ENCODE data around the gene CPB2. TPM values are rescaled to one million over a fixed set of nuclear protein-coding genes. Genes with fewer than 3 reads are reported as not detected.

CPB2 gene
- total RNA-seq, 2 experiments from 2014 or later: not detected

DNA sequence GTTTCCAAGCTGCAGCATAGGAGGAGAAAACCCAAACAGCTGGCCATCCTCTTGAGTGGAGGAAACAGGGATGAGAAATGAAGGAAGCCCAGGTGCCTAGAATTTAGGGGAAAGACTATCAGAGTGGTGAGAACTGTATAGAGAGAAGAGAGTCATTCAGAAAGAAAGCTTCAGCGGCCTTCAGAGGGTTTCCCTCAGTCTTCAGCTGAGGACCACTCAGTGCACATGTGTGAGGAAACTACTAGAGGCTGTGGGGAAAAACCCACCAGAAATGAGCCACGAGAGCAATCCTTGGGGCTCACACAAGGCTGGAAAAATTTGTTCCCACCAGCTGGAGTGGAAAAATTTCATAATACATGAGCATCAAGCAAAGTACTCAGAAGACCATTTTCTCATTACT, 35.2 kb upstream of the CPB2 start:
- H3K9me3 Mint-ChIP-seq (ENCODE audit: insufficient read depth): no peaks in the 10 kb centered on the region
- ATAC-seq (no peak), DNase-seq (no peak)
- H3K36me3 Mint-ChIP-seq (ENCODE audit: low read depth): peaks cover 84% of the 10 kb centered on the region
- POLR2A ChIA-PET: interaction anchor here (1.1 kb wide), 1 partner anchor 11 kb away, joined by 3 read pairs; no protein-coding TSS in a partner anchor
- H3K27ac Mint-ChIP-seq: no peak overlapping the region
- no peak overlapping the region for H3K4me3 Mint-ChIP-seq
- CTCF ChIA-PET: interaction anchor here (1.2 to 3.1 kb wide), 6 partner anchors 8 to 181 kb away, joined by 3 to 12 read pairs (median 10); no protein-coding TSS in a partner anchor
- peaks cover 19% of the 10 kb centered on the region for H3K4me1 Mint-ChIP-seq (ENCODE audit: low read depth)
- no peaks in the 10 kb centered on the region for H3K27me3 Mint-ChIP-seq (ENCODE audit: low read depth)

DNA sequence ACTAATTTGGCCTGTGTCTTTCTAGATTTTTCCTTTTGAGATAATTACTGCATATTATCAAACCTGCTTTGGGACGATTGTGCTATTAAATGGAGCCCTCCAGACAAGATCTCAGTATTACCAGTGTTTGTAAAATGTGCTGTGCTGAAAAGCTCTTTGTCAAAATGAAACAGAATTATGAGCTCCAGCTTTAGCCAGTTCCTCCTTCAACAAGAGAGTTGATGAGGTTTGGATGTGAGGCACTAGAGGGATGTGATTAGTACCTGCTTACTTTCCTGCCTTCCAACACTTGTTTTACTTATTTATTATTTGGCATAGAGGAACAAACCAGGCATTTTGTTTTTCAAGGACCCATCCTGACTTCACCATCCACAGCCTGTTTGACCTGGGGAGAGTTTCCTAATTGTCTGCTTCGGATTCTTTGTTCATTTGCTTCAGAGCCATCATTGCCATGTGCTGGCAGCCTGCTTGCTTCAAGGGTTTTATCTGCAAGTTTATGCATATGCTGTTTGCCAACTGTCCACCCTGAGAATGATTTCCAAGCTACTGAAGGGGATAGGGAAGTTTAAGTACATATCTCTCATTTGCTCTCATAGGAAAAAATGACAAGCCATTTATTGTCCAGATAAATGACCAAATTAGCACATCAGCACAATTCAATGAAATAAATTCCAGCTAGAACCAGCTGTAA, 32.9 kb upstream of the CPB2 start:
- peaks cover 21% of the 10 kb centered on the region for H3K4me1 Mint-ChIP-seq (ENCODE audit: low read depth)
- ChIA-PET POLR2A (interaction anchor here (0.6 kb wide), 1 partner anchor 380 kb away, joined by 3 read pairs; no protein-coding TSS in a partner anchor), CTCF (interaction anchor here (1.7 to 3.1 kb wide), 2 partner anchors 11 to 12 kb away, joined by 8 to 12 read pairs; no protein-coding TSS in a partner anchor)
- ATAC-seq (no peak), DNase-seq (no peak)
- no peaks in the 10 kb centered on the region for H3K27me3 Mint-ChIP-seq (ENCODE audit: low read depth)
- H3K27ac Mint-ChIP-seq: peak overlapping the region; percentile 57
- no peak overlapping the region for H3K4me3 Mint-ChIP-seq
- no peaks in the 10 kb centered on the region for H3K9me3 Mint-ChIP-seq (ENCODE audit: insufficient read depth)
- H3K36me3 Mint-ChIP-seq (ENCODE audit: low read depth): peaks cover 85% of the 10 kb centered on the region

DNA sequence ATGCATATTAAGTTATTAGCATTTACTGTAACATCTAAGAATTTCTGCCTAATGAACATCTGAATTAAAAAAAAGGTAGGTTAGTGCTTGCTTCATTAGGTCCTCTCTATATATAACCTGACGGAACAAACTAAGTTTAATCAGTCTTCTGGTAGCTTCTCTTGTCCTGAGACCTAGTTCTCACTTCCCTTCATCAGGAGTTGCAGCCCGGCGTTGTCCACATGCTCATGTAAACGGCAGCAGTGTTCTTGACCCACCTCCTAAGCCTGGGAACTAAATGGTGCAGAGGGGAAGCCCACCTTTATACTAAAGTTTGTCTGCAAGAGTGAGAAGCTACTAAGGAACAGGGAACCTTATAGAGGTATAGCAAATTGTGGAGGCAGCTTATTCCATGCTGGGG, 31.9 kb upstream of the CPB2 start:
- ATAC-seq (no peak), DNase-seq (no peak)
- Mint-ChIP-seq H3K27me3 (ENCODE audit: low read depth) (no peaks in the 10 kb centered on the region), H3K9me3 (ENCODE audit: insufficient read depth) (no peaks in the 10 kb centered on the region), H3K36me3 (ENCODE audit: low read depth) (peaks cover 84% of the 10 kb centered on the region), H3K27ac (peak overlapping the region; percentile 55), H3K4me3 (no peak overlapping the region), H3K4me1 (ENCODE audit: low read depth) (peaks cover 27% of the 10 kb centered on the region)
- ChIA-PET CTCF (interaction anchor here (0.9 to 1.6 kb wide), 2 partner anchors 11 to 185 kb away, joined by 4 read pairs; no protein-coding TSS in a partner anchor), POLR2A (interaction anchor here (0.8 kb wide), 1 partner anchor 10 kb away, joined by 3 read pairs; no protein-coding TSS in a partner anchor)

DNA sequence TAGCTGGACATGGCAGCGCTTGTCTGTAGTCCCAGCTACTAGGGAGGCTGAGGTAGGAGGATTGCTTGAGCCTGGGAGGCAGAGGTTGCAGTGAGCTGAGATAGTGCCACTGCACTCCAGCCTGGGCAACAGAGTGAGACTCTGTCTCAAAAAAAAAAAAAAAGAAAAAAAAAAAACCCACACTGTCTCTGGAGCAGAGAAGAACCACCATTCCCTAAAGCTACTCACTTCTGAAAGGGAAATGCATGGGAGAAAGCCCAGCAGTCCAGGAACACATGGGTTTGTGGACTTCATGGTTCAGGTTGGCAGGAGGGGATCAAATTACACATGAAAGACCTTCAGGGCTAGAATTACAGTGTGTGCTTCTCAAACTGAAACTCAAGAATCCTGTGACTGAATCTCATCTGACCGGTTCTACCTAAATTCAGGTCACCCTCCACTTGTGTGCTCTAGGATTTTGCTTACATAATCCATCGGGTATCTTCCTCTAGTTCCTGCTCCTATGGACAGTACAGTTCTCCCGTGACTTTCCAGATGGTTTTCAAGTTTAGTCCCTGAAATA, 30.2 kb upstream of the CPB2 start:
- ChIA-PET POLR2A (interaction anchor here (0.6 to 0.9 kb wide), 3 partner anchors 8 to 155 kb away, joined by 3 to 5 read pairs (median 3); no protein-coding TSS in a partner anchor), CTCF (interaction anchor here (1.0 to 1.3 kb wide), 2 partner anchors 9 to 17 kb away, joined by 3 to 11 read pairs; no protein-coding TSS in a partner anchor)
- Mint-ChIP-seq H3K4me1 (ENCODE audit: low read depth) (peaks cover 26% of the 10 kb centered on the region), H3K27ac (peak overlapping the region; percentile 70), H3K4me3 (no peak overlapping the region), H3K36me3 (ENCODE audit: low read depth) (peaks cover 87% of the 10 kb centered on the region), H3K27me3 (ENCODE audit: low read depth) (no peaks in the 10 kb centered on the region), H3K9me3 (ENCODE audit: insufficient read depth) (no peaks in the 10 kb centered on the region)
- DNase-seq: no peak
- ATAC-seq: no peak

DNA sequence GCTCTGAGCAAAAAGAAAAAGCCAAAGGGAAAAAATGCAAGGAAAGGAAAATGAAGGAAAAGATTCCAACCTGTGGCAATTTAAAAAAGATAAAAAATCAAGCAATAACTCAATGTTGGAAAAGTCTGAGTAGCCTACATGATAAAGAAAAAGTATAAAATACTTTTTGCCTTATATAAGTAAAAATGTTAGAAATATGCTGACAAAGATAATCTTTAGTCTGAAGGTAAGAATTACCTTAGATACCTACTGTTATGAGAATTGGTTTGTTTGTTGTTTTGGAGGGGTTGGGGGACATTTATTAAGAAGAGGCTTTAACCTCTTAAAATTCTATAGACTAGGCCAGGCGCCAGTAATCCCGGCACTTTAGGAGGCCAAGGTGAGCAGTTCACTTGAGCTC, 29.7 kb upstream of the CPB2 start:
- ChIA-PET POLR2A (interaction anchor here (0.6 to 0.9 kb wide), 2 partner anchors 7 to 8 kb away, joined by 3 read pairs; no protein-coding TSS in a partner anchor), CTCF (interaction anchor here (1.0 kb wide), 2 partner anchors 8 to 81 kb away, joined by 3 to 11 read pairs; no protein-coding TSS in a partner anchor)
- no peak overlapping the region for H3K27ac Mint-ChIP-seq
- H3K36me3 Mint-ChIP-seq (ENCODE audit: low read depth): peaks cover 88% of the 10 kb centered on the region
- no peaks in the 10 kb centered on the region for H3K9me3 Mint-ChIP-seq (ENCODE audit: insufficient read depth)
- no peaks in the 10 kb centered on the region for H3K27me3 Mint-ChIP-seq (ENCODE audit: low read depth)
- ATAC-seq: no peak
- DNase-seq: no peak
- H3K4me1 Mint-ChIP-seq (ENCODE audit: low read depth): peaks cover 24% of the 10 kb centered on the region
- no peak overlapping the region for H3K4me3 Mint-ChIP-seq

DNA sequence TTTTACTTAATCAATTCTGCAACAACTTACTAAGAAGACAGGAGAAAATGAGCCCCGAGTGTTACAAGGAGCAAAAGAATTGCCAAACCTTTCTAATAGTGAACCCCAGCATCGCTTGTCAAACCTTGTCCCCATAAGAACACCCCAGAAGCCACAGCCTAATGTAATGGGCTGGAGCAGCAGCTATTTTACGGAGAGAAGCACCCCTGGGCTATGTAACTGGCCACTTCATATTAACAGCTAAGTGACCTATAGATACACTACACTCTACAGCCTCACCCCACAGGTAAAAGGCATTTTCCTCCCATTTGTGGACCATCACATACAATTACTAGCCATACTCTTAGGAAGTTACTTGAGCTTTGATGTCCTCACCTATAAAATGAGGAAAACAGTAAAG, 27.3 kb upstream of the CPB2 start:
- H3K9me3 Mint-ChIP-seq (ENCODE audit: insufficient read depth): no peaks in the 10 kb centered on the region

DNA sequence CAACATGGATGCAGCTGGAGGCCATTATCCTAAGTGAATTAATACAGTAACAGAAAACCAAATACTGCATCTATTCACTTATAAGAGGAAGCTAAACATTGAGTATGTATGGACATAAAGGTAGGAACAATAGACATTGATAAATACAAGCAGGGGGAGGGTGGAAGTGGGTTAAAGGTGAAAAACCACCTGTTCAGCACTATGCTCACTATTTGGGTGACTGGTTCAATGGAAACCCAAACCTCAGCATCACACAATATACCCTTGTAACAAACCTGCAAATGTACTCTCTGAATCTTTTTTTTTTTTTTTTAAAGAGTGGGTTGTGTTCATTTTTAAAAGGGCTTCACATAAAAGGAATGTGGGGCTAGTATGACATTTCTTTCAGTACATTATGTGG, 26.9 kb upstream of the CPB2 start:
- no peaks in the 10 kb centered on the region for H3K9me3 Mint-ChIP-seq (ENCODE audit: insufficient read depth)
- no peak overlapping the region for H3K4me3 Mint-ChIP-seq
- ChIA-PET POLR2A (no interaction called here), CTCF (interaction anchor here (0.9 to 1.8 kb wide), 5 partner anchors 9 to 28 kb away, joined by 3 to 9 read pairs (median 4); no protein-coding TSS in a partner anchor)
- ATAC-seq (no peak), DNase-seq (no peak)
- no peak overlapping the region for H3K27ac Mint-ChIP-seq
- peaks cover 84% of the 10 kb centered on the region for H3K36me3 Mint-ChIP-seq (ENCODE audit: low read depth)
- no peaks in the 10 kb centered on the region for H3K27me3 Mint-ChIP-seq (ENCODE audit: low read depth)
- peaks cover 26% of the 10 kb centered on the region for H3K4me1 Mint-ChIP-seq (ENCODE audit: low read depth)

More for the DNA sequence above, 27.3 kb upstream of the CPB2 start:
- Mint-ChIP-seq H3K27me3 (ENCODE audit: low read depth) (no peaks in the 10 kb centered on the region), H3K36me3 (ENCODE audit: low read depth) (peaks cover 84% of the 10 kb centered on the region), H3K4me3 (no peak overlapping the region), H3K27ac (no peak overlapping the region), H3K4me1 (ENCODE audit: low read depth) (peaks cover 26% of the 10 kb centered on the region)
- no peak for DNase-seq
- ChIA-PET POLR2A (no interaction called here), CTCF (interaction anchor here (0.9 to 1.8 kb wide), 6 partner anchors 9 to 189 kb away, joined by 3 to 9 read pairs (median 4); no protein-coding TSS in a partner anchor)
- no peak for ATAC-seq

DNA sequence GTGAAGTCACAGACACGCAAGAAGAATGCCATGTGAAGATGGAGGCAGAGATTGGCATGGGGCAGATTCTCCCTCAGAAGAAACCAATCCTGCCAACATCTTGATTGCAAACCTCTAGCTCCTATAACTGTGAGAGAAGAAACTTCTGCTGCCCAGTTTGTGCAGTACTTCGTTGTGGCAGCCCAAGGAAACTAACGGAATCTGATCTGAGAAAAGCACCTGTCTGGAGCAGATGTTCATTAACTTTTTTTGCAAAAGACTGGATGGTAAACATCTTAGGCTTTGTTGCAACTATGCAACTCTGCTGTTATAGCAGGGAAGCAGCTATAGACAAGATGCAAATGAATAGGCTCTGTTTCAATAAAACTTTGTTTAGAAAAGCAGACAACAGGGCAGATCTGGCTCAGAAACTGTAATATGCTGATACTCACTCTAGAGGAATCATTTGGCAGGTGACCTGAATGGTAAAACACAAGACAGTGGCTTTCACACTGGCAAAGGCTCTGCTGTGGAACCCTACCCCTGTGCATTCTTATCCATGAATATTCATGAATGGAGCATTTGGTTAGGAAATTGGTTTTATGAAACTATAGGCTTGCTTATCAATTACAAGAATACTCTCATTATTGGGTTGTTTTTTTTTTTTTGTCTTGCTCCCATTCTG, 25.3 kb upstream of the CPB2 start:
- ChIA-PET POLR2A (no interaction called here), CTCF (no interaction called here)
- H3K9me3 Mint-ChIP-seq (ENCODE audit: insufficient read depth): no peaks in the 10 kb centered on the region
- DNase-seq: no peak
- no peaks in the 10 kb centered on the region for H3K27me3 Mint-ChIP-seq (ENCODE audit: low read depth)
- H3K4me3 Mint-ChIP-seq: no peak overlapping the region
- peaks cover 37% of the 10 kb centered on the region for H3K4me1 Mint-ChIP-seq (ENCODE audit: low read depth)
- ATAC-seq: no peak
- H3K36me3 Mint-ChIP-seq (ENCODE audit: low read depth): peaks cover 84% of the 10 kb centered on the region
- H3K27ac Mint-ChIP-seq: no peak overlapping the region

DNA sequence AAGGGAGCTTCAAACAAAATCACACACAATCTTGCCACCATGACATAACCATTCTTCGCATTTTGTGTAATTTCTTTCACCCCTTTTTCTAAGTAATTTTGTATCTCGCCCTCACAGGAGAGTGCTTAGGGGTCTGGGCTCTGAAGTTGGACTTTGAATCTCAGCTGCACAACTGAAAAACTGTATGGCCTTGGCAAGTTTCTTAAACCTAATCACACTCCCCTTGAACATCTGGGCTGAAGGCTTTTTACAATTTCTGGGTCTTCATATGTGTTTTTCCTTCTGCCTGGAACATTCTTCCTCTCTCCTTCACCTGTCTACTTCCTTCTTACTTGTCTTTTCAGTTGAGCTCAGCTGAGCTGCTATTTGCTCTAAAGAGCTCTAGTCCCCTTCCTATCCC, 24.3 kb upstream of the CPB2 start:
- Mint-ChIP-seq H3K4me3 (no peak overlapping the region), H3K4me1 (ENCODE audit: low read depth) (peaks cover 45% of the 10 kb centered on the region), H3K36me3 (ENCODE audit: low read depth) (peaks cover 80% of the 10 kb centered on the region), H3K9me3 (ENCODE audit: insufficient read depth) (no peaks in the 10 kb centered on the region), H3K27ac (peak overlapping the region; percentile 16), H3K27me3 (ENCODE audit: low read depth) (no peaks in the 10 kb centered on the region)
- ATAC-seq (no peak), DNase-seq (no peak)
- POLR2A ChIA-PET: interaction anchor here (0.8 kb wide), 1 partner anchor 11 kb away, joined by 3 read pairs; no protein-coding TSS in a partner anchor
- CTCF ChIA-PET: interaction anchor here (0.9 to 4.0 kb wide), 4 partner anchors 14 to 192 kb away, joined by 3 to 32 read pairs (median 4); no protein-coding TSS in a partner anchor

DNA sequence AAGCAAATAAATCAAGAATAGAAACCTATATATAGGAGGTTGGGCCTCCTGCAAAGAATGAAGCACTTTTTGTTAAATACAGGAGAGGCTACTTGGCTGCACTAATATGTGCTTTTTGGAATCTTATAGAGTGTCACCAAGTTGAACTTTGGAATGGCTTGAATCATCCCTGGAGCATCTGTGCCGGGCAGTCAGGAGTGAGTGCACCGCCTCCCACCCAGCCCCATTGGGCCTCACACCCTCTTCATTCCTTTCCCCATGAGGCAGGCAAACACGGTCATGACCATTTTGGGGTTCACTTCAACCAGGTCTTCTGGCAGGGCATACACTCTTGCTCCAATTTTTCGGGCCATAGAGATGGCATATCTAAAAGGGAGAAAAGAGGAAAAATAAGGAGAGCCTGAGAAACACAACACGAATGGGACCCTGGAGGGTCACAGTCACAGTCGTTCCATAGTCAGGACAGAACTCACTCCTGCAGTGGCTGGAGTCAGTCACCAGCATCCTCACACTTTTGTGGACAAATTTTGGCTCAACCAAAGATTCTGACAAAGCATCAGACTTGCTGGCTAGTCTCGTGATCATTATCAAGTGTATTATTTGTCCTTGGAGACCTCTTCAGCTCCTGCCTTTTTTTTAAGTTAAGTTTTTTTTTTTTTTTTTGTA, 22.7 kb upstream of the CPB2 start:
- Mint-ChIP-seq H3K36me3 (ENCODE audit: low read depth) (peaks cover 66% of the 10 kb centered on the region), H3K27me3 (ENCODE audit: low read depth) (no peaks in the 10 kb centered on the region), H3K4me1 (ENCODE audit: low read depth) (peaks cover 41% of the 10 kb centered on the region), H3K4me3 (no peak overlapping the region), H3K27ac (peak overlapping the region; percentile 2), H3K9me3 (ENCODE audit: insufficient read depth) (no peaks in the 10 kb centered on the region)
- DNase-seq: no peak
- POLR2A ChIA-PET: interaction anchor here (0.7 to 1.3 kb wide), 3 partner anchors 7 to 75 kb away, joined by 3 read pairs; partner anchors contain the start of gene ZC3H13
- ATAC-seq: no peak
- CTCF ChIA-PET: interaction anchor here (1.1 to 4.0 kb wide), 21 partner anchors 8 to 618 kb away, joined by 3 to 32 read pairs (median 6); no protein-coding TSS in a partner anchor
